C4-2B (cell line): ENCODE data around the gene LRRIQ4.

ENCODE experiments used
- H3K27ac ChIP-seq: fragments of 450-650 bp; 2 replicates; pipeline ENCODE4 v1.5.1; 2017
- ZFX ChIP-seq: fragments of 450-650 bp; IDR thresholded peaks from 2 replicates; pipeline ENCODE4 v1.6.1; 2017
- TF ChIP-seq, protein P1 (sequence below): fragments of 450-650 bp; conservative IDR thresholded peaks from 2 replicates; pipeline ENCODE4 v1.5.1; 2017; ENCODE audit warnings: mild to moderate bottlenecking

Gene LRRIQ4

GRCh38 chr3:169871129-169871886 is 58.6 kb downstream of the LRRIQ4 start:
- TF ChIP-seq ZFX, result no peak
- TF ChIP-seq, protein P1, sequence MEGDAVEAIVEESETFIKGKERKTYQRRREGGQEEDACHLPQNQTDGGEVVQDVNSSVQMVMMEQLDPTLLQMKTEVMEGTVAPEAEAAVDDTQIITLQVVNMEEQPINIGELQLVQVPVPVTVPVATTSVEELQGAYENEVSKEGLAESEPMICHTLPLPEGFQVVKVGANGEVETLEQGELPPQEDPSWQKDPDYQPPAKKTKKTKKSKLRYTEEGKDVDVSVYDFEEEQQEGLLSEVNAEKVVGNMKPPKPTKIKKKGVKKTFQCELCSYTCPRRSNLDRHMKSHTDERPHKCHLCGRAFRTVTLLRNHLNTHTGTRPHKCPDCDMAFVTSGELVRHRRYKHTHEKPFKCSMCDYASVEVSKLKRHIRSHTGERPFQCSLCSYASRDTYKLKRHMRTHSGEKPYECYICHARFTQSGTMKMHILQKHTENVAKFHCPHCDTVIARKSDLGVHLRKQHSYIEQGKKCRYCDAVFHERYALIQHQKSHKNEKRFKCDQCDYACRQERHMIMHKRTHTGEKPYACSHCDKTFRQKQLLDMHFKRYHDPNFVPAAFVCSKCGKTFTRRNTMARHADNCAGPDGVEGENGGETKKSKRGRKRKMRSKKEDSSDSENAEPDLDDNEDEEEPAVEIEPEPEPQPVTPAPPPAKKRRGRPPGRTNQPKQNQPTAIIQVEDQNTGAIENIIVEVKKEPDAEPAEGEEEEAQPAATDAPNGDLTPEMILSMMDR, result no peak
- H3K27ac ChIP-seq, result peak overlapping the region; percentile 19; the same call in 1 of the 2 replicates

- H3K27ac ChIP-seq, result no peak overlapping the region
- TF ChIP-seq ZFX, result no peak
- TF ChIP-seq, protein P1, result no peak
These were observed 66.4 kb downstream of the LRRIQ4 start for GRCh38 chr3:169879013-169879557.

- TF ChIP-seq, protein P1, result no peak
- no peak for TF ChIP-seq ZFX
- H3K27ac ChIP-seq, result no peak overlapping the region
These were observed 67.3 kb downstream of the LRRIQ4 start for GRCh38 chr3:169879845-169880575.

DNA sequence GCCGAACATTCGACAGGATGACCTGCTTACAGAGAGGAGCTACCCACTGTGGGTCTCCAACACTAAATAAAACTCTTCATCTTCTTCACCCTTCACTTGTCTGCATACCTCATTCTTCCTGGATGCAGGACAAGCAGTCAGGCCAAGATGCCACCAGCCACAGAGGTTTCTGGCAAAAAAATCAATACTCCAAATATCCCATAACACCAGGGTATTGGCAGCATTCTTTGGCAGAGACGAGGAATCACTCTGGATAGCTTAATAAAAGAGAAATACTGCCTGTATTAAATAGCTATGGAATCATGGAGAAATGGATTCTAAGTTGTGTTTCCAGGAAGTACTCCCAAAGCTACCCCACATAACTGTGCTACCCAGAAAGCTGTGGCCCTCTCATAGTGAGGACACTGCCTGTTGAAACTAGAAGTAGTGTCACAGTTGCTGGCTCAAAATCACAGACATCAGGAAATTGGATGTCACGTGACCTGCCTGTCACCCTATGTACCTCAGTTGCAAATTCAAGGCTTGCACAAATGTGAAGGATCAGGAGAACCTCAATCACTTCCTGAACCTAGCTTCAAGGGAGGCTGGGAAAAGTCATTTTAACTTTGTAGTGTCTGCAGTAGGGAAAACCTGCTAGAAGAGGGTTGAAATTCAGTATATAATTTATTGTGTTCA is 68.0 kb downstream of the LRRIQ4 start:
- TF ChIP-seq, protein P1, result no peak
- TF ChIP-seq ZFX, result no peak
- no peak overlapping the region for H3K27ac ChIP-seq

DNA sequence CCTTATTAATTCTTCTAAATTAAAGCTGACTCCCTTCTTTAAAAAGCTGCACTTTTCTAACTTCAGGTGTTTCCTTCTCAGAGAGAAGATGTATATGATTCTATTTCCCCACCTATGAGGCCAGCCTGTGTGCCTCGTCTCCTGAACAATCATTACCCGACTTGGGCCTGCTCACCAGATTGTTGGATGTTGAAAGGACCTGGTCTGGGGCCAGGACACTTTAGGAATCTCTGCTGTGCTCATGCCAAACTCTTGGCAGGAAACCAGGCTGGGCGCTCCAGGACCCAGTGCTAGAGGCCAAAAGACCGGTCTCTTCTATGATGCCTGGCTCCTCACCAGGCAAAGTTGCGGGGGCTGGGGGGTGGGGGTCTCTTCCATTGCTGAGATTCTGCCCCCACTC is 74.0 kb downstream of the LRRIQ4 start:
- no peak for TF ChIP-seq ZFX
- TF ChIP-seq, protein P1, result no peak
- no peak overlapping the region for H3K27ac ChIP-seq
